ENCODE data around the gene PLCB2. TPM values are rescaled to one million over a fixed set of nuclear protein-coding genes. Genes with fewer than 3 reads are reported as not detected.

PLCB2 gene
- 0.56 and 2.1 TPM in 2 replicates for total RNA-seq (ENCODE audit: low replicate concordance)

- Histone ChIP-seq H3K9me3 (ENCODE audit: low read depth) (no peaks in the 10 kb centered on the region), H2AFZ (replicated peaks) (peak within 1 kb of the TSS; percentile 17), H3F3A (ENCODE audit: low read depth) (no peaks in the 10 kb centered on the region), H3K27me3 (peaks cover 23% of the 10 kb centered on the region), H3K27ac (no peak within 1 kb of the TSS), H3K36me3 (no peaks in the 10 kb centered on the region), H3K4me3 (no peak within 1 kb of the TSS), H3K4me1 (peaks cover 14% of the 10 kb centered on the region), H3K9ac (no peak within 1 kb of the TSS), H4K20me1 (ENCODE audit: low read depth) (no peaks in the 10 kb centered on the region), H3K4me2 (no peak within 1 kb of the TSS), H3K79me2 (ENCODE audit: low read depth) (no peaks in the 10 kb centered on the region)
- H3K9me3 Mint-ChIP-seq = no peaks in the 10 kb centered on the region
- no peaks in the 10 kb centered on the region for H3K36me3 Mint-ChIP-seq
- peak within 1 kb of the TSS; percentile 94 for H3K27ac Mint-ChIP-seq
- H3K27me3 Mint-ChIP-seq (ENCODE audit: insufficient read depth, low read depth) = peaks cover 26% of the 10 kb centered on the region
- TF ChIP-seq CTCF (IDR thresholded peaks at IDR 0.05) (peak; percentile 38), EZH2phosphoT487 (IDR thresholded peaks at IDR 0.05) (no peak)
- no peak within 1 kb of the TSS for H3K4me3 Mint-ChIP-seq
- no peak for DNase-seq (ENCODE audit: low spot score)
- H3K4me1 Mint-ChIP-seq = peaks cover 26% of the 10 kb centered on the region
Observed at GRCh38 chr15:40307421-40308211, at the start of gene PLCB2. Gene PLCB2 (minus strand): TSS chr15:40307935. CDS start chr15:40307672, 263 bp downstream.

GRCh38 chr15:40357246-40357645, 49.5 kb upstream of the PLCB2 start:
- H2AFZ ChIP-seq (replicated peaks) = no peak overlapping the region
- H3K27ac ChIP-seq = no peak overlapping the region
- H3K27me3 Mint-ChIP-seq (ENCODE audit: insufficient read depth, low read depth) = peaks cover 27% of the 10 kb centered on the region
- H3F3A ChIP-seq (ENCODE audit: low read depth) = peaks cover 28% of the 10 kb centered on the region
- no peaks in the 10 kb centered on the region for H3K36me3 ChIP-seq
- peak overlapping the region; percentile 52 for H3K4me3 ChIP-seq
- no peak overlapping the region for H3K27ac Mint-ChIP-seq
- H3K4me2 ChIP-seq = peak overlapping the region; percentile 80
- peaks cover 18% of the 10 kb centered on the region for H3K4me1 ChIP-seq
- TF ChIP-seq EZH2phosphoT487 (IDR thresholded peaks at IDR 0.05) (no peak), EZH2 (IDR thresholded peaks at IDR 0.05) (no peak), CTCF (IDR thresholded peaks at IDR 0.05) (no peak)
- H4K20me1 ChIP-seq (ENCODE audit: low read depth) = peaks cover 11% of the 10 kb centered on the region
- peaks cover 25% of the 10 kb centered on the region for H3K4me1 Mint-ChIP-seq
- no peak overlapping the region for H3K9ac ChIP-seq
- no peak for DNase-seq (ENCODE audit: low spot score)
- H3K79me2 ChIP-seq (ENCODE audit: low read depth) = no peaks in the 10 kb centered on the region
- no peaks in the 10 kb centered on the region for H3K36me3 Mint-ChIP-seq
- no peaks in the 10 kb centered on the region for H3K9me3 Mint-ChIP-seq
- H3K27me3 ChIP-seq = peaks cover 57% of the 10 kb centered on the region
- H3K4me3 Mint-ChIP-seq = peak overlapping the region; percentile 82
- no peaks in the 10 kb centered on the region for H3K9me3 ChIP-seq (ENCODE audit: low read depth)

GRCh38 chr15:40355976-40356585, 48.3 kb upstream of the PLCB2 start:
- no peaks in the 10 kb centered on the region for H3K9me3 ChIP-seq (ENCODE audit: low read depth)
- H3K27me3 ChIP-seq = peaks cover 45% of the 10 kb centered on the region
- H4K20me1 ChIP-seq (ENCODE audit: low read depth) = peaks cover 11% of the 10 kb centered on the region
- no peak for TF ChIP-seq EZH2phosphoT487 (IDR thresholded peaks at IDR 0.05)
- no peak for TF ChIP-seq EZH2 (IDR thresholded peaks at IDR 0.05)
- no peak for TF ChIP-seq CTCF (IDR thresholded peaks at IDR 0.05)
- peaks cover 25% of the 10 kb centered on the region for H3K4me1 Mint-ChIP-seq
- no peak overlapping the region for H3K27ac Mint-ChIP-seq
- H3K9ac ChIP-seq = no peak overlapping the region
- H3K9me3 Mint-ChIP-seq = no peaks in the 10 kb centered on the region
- H3K36me3 ChIP-seq = no peaks in the 10 kb centered on the region
- peaks cover 18% of the 10 kb centered on the region for H3K4me1 ChIP-seq
- H3K79me2 ChIP-seq (ENCODE audit: low read depth) = no peaks in the 10 kb centered on the region
- no peak for DNase-seq (ENCODE audit: low spot score)
- H3K27ac ChIP-seq = no peak overlapping the region
- H3K4me3 ChIP-seq = no peak overlapping the region
- peak overlapping the region; percentile 51 for H3K4me3 Mint-ChIP-seq
- no peak overlapping the region for H2AFZ ChIP-seq (replicated peaks)
- peaks cover 28% of the 10 kb centered on the region for H3F3A ChIP-seq (ENCODE audit: low read depth)
- H3K4me2 ChIP-seq = no peak overlapping the region
- H3K36me3 Mint-ChIP-seq = no peaks in the 10 kb centered on the region
- peaks cover 23% of the 10 kb centered on the region for H3K27me3 Mint-ChIP-seq (ENCODE audit: insufficient read depth, low read depth)

Measured in neural progenitor cell (in vitro differentiated cells).